HFF-Myc (cell line): Measurements from ENCODE around the gene ADGRL1.
A peak's percentile ranks its signal among the peaks of the same experiment; 100 is the strongest.
"Not testable (repeated sequence)": the region's sequence is repeated elsewhere in the genome, so short reads cannot be mapped to it uniquely, and the experiment has no call there.

Experiments used
- DNase-seq: peaks from one replicate; pipeline ENCODE4 v3.0.0-alpha.2; 2011; ENCODE audit warnings: low read depth; ENCODE audit errors: extremely low read depth
- H3K4me3 ChIP-seq: replicated peaks from 2 replicates; pipeline ENCODE4 v1.5.1; 2011; ENCODE audit warnings: low read depth, mild to moderate bottlenecking, control low read depth, low read length
- CTCF ChIP-seq: IDR thresholded peaks from 2 replicates; pipeline ENCODE4 v1.5.1; 2012; ENCODE audit warnings: mild to moderate bottlenecking, low read depth, low read length, control low read depth; ENCODE audit errors: missing control alignments

The ADGRL1 gene

GRCh38 chr19:14237014-14237941 is 31.3 kb upstream of the ADGRL1 start:
- DNase-seq, result no peak
- no peak overlapping the region for H3K4me3 ChIP-seq
- no peak for TF ChIP-seq CTCF

GRCh38 chr19:14232945-14233344 is 27.0 kb upstream of the ADGRL1 start:
- DNase-seq, H3K4me3 ChIP-seq: not testable (repeated sequence)

GRCh38 chr19:14228446-14229071 is 22.6 kb upstream of the ADGRL1 start:
- DNase-seq, H3K4me3 ChIP-seq: not testable (repeated sequence)

- not testable (repeated sequence) for DNase-seq, H3K4me3 ChIP-seq
Observed at GRCh38 chr19:14226498-14226897, 20.5 kb upstream of the ADGRL1 start.

- TF ChIP-seq CTCF, result no peak
- no peak overlapping the region for H3K4me3 ChIP-seq
- DNase-seq, result no peak
Observed at GRCh38 chr19:14222886-14223285, 16.9 kb upstream of the ADGRL1 start.

- not testable (repeated sequence) for H3K4me3 ChIP-seq, DNase-seq
- peak; percentile 13 for TF ChIP-seq CTCF
Observed at GRCh38 chr19:14221345-14221744, 15.4 kb upstream of the ADGRL1 start.

- no peak overlapping the region for H3K4me3 ChIP-seq
- no peak for DNase-seq
- TF ChIP-seq CTCF, result no peak
Observed at GRCh38 chr19:14218620-14219330, 12.8 kb upstream of the ADGRL1 start.

GRCh38 chr19:14217886-14218285 is 11.9 kb upstream of the ADGRL1 start:
- not testable (repeated sequence) for H3K4me3 ChIP-seq, DNase-seq
